HG02970 (cell line): ENCODE results near the gene CD44.
"Not testable (repeated sequence)": the region's sequence is repeated elsewhere in the genome, so short reads cannot be mapped to it uniquely, and the experiment has no call there.

Source experiments
- ATAC-seq: cut with Tn5 transposase; IDR thresholded peaks from one replicate; pipeline ENCODE4 v1.9.1; 2021; ENCODE audit warnings: mild to moderate bottlenecking, moderate library complexity, moderate number of reproducible peaks; ENCODE audit not compliant: unreplicated experiment, low FRiP score

The CD44 gene

GRCh38 chr11:35138943-35139721 is at the start of gene CD44:
CD44 (plus strand) TSS chr11:35139171; CDS start chr11:35139304, 133 bp downstream.
- peak; percentile 38 for ATAC-seq

GRCh38 chr11:35089666-35090065 is 49.3 kb upstream of the CD44 start:
- no peak for ATAC-seq

DNA sequence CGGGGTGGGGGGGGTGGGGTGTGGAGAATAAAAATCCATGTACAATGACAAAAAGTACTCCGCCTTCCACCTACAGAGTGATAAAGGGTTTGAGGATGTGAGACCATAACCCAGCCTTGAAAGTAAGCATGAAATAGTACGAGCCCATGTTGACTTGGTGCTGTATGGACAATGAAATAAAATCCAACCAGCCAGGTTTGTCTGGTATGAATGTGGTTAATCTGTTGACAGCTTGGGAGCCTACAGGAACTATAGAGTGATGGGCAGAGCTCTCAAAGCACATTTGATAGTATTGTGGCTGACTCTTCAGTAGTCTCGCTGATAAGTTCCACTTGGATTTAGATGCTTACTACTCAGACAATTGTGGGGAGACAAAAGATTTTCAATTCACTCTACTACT is 48.8 kb upstream of the CD44 start:
- no peak for ATAC-seq

DNA sequence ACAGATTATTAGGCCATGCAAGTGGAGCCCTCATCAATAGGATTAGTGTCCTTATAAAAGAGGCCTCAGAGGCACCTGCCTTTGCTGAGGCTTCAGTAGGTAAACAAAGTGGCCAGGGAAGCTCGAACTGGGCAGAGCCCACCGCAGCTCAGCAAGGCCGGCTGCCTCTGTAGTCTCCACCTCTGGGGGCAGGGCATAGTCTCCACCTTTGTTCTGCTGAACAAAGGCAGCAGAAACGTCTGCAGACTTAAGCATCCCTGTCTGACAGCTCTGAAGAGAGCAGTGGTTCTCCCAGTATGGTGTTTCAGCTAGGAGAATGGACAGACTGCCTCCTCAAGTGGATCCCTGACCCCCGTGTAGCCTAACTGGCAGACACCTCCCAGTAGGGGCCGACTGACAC is 48.0 kb upstream of the CD44 start:
- ATAC-seq = not testable (repeated sequence)

DNA sequence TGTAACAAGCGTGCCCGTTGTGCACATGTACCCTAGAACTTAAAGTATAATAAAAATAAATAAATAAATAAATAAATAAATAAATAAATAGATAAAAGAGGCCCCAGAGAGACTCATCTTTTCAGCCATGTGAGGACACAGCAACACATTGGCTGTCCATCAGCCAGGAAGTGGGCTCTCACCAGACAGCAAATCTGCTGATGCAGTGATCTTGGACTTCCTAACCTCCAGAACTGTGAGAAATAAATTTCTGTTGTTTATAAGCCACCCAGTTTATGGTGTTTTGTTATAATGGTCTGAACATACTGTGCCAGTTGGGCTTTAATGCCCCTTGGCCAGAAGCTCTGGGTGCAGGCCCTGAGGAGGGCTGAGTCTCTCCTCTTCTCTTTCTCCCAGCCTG is 42.2 kb upstream of the CD44 start:
- ATAC-seq = no peak

DNA sequence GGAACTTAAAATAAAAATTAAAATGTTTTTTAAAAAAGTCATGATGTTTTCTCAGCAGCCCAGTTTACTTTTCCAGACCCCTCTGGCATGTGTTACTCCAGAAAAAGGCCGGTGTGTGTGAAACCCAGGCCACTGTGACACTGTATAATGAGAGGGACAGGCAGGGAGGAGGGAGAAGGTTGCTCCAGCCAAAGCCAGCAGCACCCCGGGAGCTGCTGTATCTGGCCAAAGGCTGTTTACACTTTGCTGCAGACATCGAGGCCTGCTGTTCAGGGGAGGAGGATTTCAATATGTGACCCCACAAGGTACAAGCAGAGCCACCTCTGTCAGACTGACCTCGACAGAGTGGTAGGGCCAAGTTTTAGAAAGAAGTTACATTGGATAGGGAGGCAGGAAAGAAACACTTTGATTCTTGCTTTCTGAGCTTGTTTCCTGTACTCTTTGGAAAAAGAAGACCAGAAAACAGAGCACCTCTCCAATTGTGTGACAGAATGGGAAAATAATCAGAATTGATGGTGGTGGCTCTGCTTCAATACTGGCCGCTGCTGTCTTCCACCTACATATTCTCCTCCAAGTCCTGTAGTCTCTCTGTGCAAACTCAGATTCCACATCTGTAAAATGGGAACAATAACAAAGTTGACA is 41.0 kb upstream of the CD44 start:
- no peak for ATAC-seq

GRCh38 chr11:35098855-35099254 is 40.1 kb upstream of the CD44 start:
- ATAC-seq = no peak

DNA sequence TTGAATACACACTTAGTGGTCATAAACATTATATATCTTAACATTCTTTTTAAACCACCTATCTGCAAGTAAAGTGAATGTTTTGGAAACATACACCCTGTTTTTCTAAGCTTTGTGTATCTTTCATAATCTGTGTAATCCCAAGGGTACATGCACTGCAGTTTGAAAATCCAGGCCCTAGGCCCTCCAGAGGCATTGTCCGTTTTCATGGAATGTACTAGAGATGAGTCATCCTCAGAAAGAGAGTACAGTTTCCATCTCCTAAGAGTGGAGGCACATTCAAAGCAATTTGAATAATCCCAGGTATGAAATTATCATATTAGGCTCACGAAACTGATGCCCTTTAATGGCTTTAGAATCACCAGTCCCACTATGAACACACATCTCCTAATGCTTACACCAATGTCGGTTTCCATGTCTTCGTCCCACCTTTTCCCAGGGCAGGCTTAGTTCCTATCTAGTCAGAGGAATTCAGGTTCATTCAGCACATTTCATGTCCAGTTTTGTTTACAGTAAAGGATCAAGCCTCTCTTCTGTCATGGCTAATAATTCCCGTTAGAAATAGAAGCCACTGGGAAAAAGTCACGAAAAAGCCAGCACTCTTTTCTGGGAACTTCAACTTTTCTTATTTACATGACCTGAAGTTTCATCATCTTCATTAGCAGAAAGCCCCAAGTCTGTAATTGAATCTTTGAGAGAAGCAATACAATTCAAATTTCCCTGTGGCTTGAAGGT is 39.5 kb upstream of the CD44 start:
- ATAC-seq = no peak

GRCh38 chr11:35100013-35100383 is 39.0 kb upstream of the CD44 start:
- ATAC-seq = no peak

GRCh38 chr11:35101223-35101622 is 37.7 kb upstream of the CD44 start:
- no peak for ATAC-seq

GRCh38 chr11:35102267-35102666 is 36.7 kb upstream of the CD44 start:
- ATAC-seq = no peak

DNA sequence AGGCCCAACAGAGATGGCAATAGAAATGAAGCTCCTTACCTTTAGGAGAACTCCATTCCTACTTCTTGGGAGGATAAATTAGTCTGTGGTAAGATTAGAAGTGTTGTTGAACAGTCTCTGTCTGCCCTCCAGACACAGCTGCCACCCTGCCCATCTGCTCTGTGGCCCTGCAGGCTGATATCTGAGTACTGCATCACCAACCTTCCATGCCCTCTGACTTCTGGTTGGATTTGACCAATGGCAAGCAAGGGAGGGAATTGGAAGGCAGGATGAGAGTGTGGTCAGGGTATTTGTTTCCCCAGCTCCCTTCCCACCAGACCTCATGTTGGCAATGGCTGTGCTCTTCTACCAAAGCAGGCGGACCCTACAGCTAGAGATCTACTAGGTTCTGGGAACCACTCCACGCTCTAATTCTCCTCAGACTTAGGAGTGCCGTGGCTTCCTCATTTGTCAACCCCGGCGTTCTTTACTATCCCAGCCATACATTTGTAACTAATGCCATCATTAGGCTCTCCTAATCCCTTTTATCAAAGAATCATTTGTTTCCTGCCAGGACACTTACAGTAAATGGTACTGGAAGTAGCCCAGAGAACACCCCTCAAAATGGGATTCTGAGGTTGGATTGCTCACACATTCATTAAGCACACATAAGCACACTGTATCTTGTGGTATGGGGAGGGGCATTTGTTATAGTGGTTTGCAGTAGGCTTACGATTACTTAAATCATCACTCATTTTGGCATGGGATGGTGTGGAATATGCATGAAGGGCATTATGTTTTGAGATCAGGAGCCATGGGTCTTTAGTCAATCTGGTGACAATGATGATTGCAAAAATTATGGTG is 35.4 kb upstream of the CD44 start:
- no peak for ATAC-seq

DNA sequence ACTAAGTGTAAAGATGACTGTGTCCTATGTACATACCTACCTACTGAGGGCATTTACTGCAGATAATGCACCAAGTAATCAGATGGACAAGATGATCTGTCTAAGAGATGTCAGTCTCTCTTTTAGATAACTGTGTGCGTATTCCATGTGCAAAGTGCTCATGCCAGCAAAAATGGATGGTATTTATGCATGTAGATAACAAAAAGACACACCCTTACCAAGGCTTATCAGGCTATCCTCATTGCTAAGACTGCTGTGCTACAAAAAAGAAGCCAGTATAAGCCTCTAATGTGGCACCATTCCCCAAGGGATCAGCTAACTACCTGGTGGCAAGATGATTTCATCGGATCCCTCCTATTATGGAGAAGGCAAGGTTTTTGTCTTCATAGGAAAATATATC is 34.3 kb upstream of the CD44 start:
- ATAC-seq = no peak

DNA sequence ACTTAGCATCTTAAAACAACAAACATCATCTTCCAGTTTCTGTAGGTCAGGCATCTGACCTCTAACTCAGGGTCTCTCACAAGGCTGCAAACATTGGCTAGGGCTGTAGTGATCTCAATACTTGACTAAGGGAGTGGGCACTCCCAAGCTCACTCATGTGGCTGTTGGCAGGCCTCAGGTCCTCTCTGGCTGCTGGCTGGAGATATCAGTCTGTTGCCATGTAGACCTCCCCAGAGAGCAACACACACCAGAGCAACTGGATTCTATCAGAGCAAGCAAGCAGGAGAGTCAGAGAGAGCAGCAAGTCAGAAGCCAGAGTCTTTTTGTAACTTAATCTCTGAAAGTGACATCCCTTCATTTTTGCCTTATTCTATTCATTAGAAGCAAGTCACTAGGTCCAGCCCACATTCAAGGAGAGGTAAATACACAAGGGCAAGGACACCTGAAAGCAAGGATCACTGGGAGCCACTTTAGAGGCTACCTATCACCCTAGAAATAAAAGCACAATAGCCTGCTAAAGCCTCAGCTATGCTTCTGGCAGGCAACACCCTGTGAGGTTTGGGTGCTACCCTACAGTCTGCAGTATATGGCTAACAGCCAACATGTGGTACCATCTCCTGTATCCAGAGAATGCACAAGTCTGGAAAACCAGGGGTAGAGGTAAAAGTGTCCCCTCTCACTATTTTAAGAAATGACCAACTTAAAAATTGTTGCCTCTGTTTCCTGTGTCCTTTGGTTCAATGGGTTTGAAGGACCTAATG is 33.5 kb upstream of the CD44 start:
- ATAC-seq = no peak

GRCh38 chr11:35106595-35106994 is 32.4 kb upstream of the CD44 start:
- ATAC-seq = no peak

DNA sequence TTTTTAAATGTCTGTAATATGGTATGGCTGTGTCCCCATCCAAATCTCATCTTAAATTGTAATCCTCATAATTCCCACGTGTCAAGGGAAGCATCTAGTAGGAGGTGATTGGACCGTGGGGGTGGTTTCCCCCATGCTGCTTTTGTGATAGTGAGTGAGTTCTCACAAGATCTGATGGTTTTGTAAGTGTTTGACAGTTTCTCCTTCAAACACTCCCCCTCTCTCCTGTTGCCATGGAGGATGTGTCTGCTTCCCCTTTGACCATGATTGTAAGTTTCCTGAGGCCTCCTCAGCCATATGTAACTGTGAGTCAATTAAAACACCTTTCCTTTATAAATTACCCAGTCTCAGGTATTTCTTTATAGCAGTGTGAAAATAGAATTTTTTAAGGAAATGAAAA is 31.1 kb upstream of the CD44 start:
- no peak for ATAC-seq

GRCh38 chr11:35108336-35108735 is 30.6 kb upstream of the CD44 start:
- not testable (repeated sequence) for ATAC-seq

DNA sequence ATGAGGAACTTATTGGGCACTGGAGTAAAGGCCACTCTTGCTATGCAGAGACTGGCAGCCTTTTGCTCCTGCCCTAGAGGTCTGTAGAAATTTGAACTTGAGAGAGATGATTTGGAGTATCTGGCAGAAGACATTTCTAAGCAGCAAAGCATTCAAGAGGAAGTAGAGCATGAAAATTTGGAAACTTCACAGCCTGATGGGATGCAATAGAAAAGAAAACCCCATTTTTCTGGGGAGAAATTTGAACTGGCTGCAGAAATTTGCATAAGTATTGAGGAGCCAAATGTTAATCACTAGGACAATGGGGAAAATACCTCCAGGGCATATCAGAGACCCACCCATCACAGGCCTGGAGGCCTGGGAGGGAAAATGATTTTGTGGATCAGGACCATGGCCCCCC is 29.9 kb upstream of the CD44 start:
- ATAC-seq = no peak

DNA sequence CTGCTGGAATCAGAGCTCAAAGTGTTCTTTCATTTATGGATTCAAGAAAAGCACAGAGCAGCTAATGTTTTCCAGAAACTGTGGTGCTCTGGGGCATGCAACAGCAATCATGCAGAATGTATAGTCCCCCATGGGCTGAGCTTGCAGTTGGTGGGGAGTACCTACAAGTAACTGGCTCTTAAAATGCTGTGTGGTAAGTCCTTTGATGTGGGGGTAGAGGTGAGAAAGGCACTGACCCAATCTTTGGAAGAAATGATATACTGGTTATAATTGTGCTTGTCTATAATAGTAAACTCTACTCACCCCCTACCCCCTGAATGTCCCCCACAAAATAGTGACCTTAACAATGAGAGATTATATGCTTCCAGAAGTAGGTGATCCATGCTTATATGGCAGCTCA is 29.1 kb upstream of the CD44 start:
- no peak for ATAC-seq
